Measurements from ENCODE around the gene CPNE6. TPM values are rescaled to one million over a fixed set of nuclear protein-coding genes. Genes with fewer than 3 reads are reported as not detected.

The CPNE6 gene
- total RNA-seq, 1 donor from 2014 or later = 0.09 TPM

GRCh38 chr14:24093901-24094840 lies 22.8 kb downstream of the CPNE6 start, which contains the start of gene PCK2:
Gene PCK2, plus strand, starts transcription at chr14:24094311. Its CDS starts 95 bp downstream, at chr14:24094406.
- Mint-ChIP-seq H3K27me3 (no peaks in the 10 kb centered on the region), H3K4me1 (peaks cover 31% of the 10 kb centered on the region), H3K9me3 (no peaks in the 10 kb centered on the region), H3K27ac (peak within 1 kb of the TSS; percentile 99), H3K4me3 (peak within 1 kb of the TSS; percentile 99), H3K36me3 (ENCODE audit: low read depth) (peaks cover 34% of the 10 kb centered on the region)
- DNase-seq (peak; percentile 76), ATAC-seq (ENCODE audit: low read depth) (peak; percentile 69)
- CTCF ChIA-PET = interaction anchor here (1.0 to 7.9 kb wide), 7 partner anchors 11 to 214 kb away, joined by 3 to 138 read pairs (median 8); partner anchors contain the start of genes CIDEB, IRF9, PSME2 and RNF31
- TF ChIP-seq CTCF (IDR thresholded peaks at IDR 0.05) = no peak
- intact Hi-C loops (cut with micrococcal nuclease) = loop anchor here (1.0 to 10.0 kb wide), 9 partner anchors 13 to 539 kb away; partner anchors contain the start of genes CHMP4A, EMC9, PSME1 and RNF31
- POLR2A ChIA-PET = interaction anchor here (0.6 to 7.4 kb wide), 36 partner anchors 8 to 1205 kb away, joined by 3 to 138 read pairs (median 7); partner anchors contain the start of genes CARMIL3, CBLN3, CHMP4A and DCAF11

GRCh38 chr14:24094841-24095270 lies 23.5 kb downstream of the CPNE6 start:
- H3K27me3 Mint-ChIP-seq = no peaks in the 10 kb centered on the region
- DNase-seq (no peak), ATAC-seq (ENCODE audit: low read depth) (peak; percentile 1)
- peak overlapping the region; percentile 99 for H3K4me3 Mint-ChIP-seq
- H3K4me1 Mint-ChIP-seq = peaks cover 31% of the 10 kb centered on the region
- intact Hi-C loops (cut with micrococcal nuclease) = loop anchor here (1.0 to 10.0 kb wide), 14 partner anchors 13 to 540 kb away; partner anchors contain the start of genes CHMP4A, DCAF11, EMC9 and IRF9
- H3K9me3 Mint-ChIP-seq = no peaks in the 10 kb centered on the region
- H3K27ac Mint-ChIP-seq = peak overlapping the region; percentile 99
- no peak for TF ChIP-seq CTCF (IDR thresholded peaks at IDR 0.05)
- ChIA-PET CTCF (interaction anchor here (0.6 to 7.9 kb wide), 6 partner anchors 11 to 1107 kb away, joined by 3 to 138 read pairs (median 8); partner anchors contain the start of genes DCAF11, NRL, PSME2 and RNF31), POLR2A (interaction anchor here (0.6 to 7.4 kb wide), 25 partner anchors 9 to 516 kb away, joined by 3 to 138 read pairs (median 13); partner anchors contain the start of genes CARMIL3, CBLN3, CHMP4A and DCAF11)
- peaks cover 41% of the 10 kb centered on the region for H3K36me3 Mint-ChIP-seq (ENCODE audit: low read depth)

GRCh38 chr14:24095271-24096068 lies 24.1 kb downstream of the CPNE6 start:
- peak; percentile 57 for ATAC-seq (ENCODE audit: low read depth)
- H3K27me3 Mint-ChIP-seq = no peaks in the 10 kb centered on the region
- H3K36me3 Mint-ChIP-seq (ENCODE audit: low read depth) = peaks cover 47% of the 10 kb centered on the region
- H3K4me1 Mint-ChIP-seq = peaks cover 29% of the 10 kb centered on the region
- no peaks in the 10 kb centered on the region for H3K9me3 Mint-ChIP-seq
- H3K4me3 Mint-ChIP-seq = peak overlapping the region; percentile 99
- ChIA-PET CTCF (interaction anchor here (0.6 to 7.9 kb wide), 6 partner anchors 10 to 1107 kb away, joined by 3 to 138 read pairs (median 8); partner anchors contain the start of genes DCAF11, NRL, PSME2 and RNF31), POLR2A (interaction anchor here (0.9 to 7.4 kb wide), 24 partner anchors 9 to 1001 kb away, joined by 4 to 138 read pairs (median 14); partner anchors contain the start of genes CARMIL3, CBLN3, CHMP4A and DCAF11)
- TF ChIP-seq CTCF (IDR thresholded peaks at IDR 0.05) = no peak
- H3K27ac Mint-ChIP-seq = peak overlapping the region; percentile 99
- DNase-seq = peak; percentile 61
- intact Hi-C loops (cut with micrococcal nuclease) = loop anchor here (1.0 to 10.0 kb wide), 6 partner anchors 13 to 541 kb away; partner anchors contain the start of genes DCAF11, IRF9, NRL and THTPA

GRCh38 chr14:24096545-24097181 lies 25.3 kb downstream of the CPNE6 start:
- H3K27me3 Mint-ChIP-seq = no peaks in the 10 kb centered on the region
- intact Hi-C loops (cut with micrococcal nuclease) = loop anchor here (10.0 kb wide), 1 partner anchor 542 kb away; the partner anchor contains the start of genes THTPA and ZFHX2
- no peak for TF ChIP-seq CTCF (IDR thresholded peaks at IDR 0.05)
- ATAC-seq (ENCODE audit: low read depth) (no peak), DNase-seq (no peak)
- ChIA-PET POLR2A (interaction anchor here (0.7 to 7.4 kb wide), 13 partner anchors 10 to 1002 kb away, joined by 3 to 138 read pairs (median 9); partner anchors contain the start of genes DCAF11, IRF9, NRL and PSME1), CTCF (interaction anchor here (1.0 to 2.4 kb wide), 2 partner anchors 12 to 39 kb away, joined by 5 to 9 read pairs; no protein-coding TSS in a partner anchor)
- H3K27ac Mint-ChIP-seq = peak overlapping the region; percentile 99
- peaks cover 58% of the 10 kb centered on the region for H3K36me3 Mint-ChIP-seq (ENCODE audit: low read depth)
- H3K4me3 Mint-ChIP-seq = peak overlapping the region; percentile 24
- peaks cover 25% of the 10 kb centered on the region for H3K4me1 Mint-ChIP-seq
- no peaks in the 10 kb centered on the region for H3K9me3 Mint-ChIP-seq
